BE2C (cell line): ENCODE data around the gene BORCS6.
A peak's percentile ranks its signal among the peaks of the same experiment; 100 is the strongest.

ENCODE experiments used
- DNase-seq: peaks from one replicate; pipeline ENCODE4 v3.0.0-alpha.2; 2020
- H3K27me3 ChIP-seq: fragments of 250-450 bp; sonication (Bioruptor Pico); 2 replicates; pipeline ENCODE4 v1.5.1; 2020; ENCODE audit warnings: mild to moderate bottlenecking
- H3K36me3 ChIP-seq: fragments of 250-450 bp; sonication (Bioruptor Pico); 2 replicates; pipeline ENCODE4 v1.5.1; 2020; ENCODE audit warnings: mild to moderate bottlenecking
- H3K4me1 ChIP-seq: fragments of 250-450 bp; sonication (Bioruptor Pico); 2 replicates; pipeline ENCODE4 v1.5.1; 2020
- H3K4me3 ChIP-seq: 2 replicates; pipeline ENCODE4 v1.5.1; 2011; ENCODE audit warnings: low read depth, low read length
- H3K9me3 ChIP-seq: fragments of 250-450 bp; sonication (Bioruptor Pico); 2 replicates; pipeline ENCODE4 v1.5.1; 2020
- TF ChIP-seq, protein P1 (sequence below): IDR thresholded peaks from 2 replicates; pipeline ENCODE4 v1.5.1; 2012; ENCODE audit warnings: mild to moderate bottlenecking, low read depth, low read length

The BORCS6 gene

DNA sequence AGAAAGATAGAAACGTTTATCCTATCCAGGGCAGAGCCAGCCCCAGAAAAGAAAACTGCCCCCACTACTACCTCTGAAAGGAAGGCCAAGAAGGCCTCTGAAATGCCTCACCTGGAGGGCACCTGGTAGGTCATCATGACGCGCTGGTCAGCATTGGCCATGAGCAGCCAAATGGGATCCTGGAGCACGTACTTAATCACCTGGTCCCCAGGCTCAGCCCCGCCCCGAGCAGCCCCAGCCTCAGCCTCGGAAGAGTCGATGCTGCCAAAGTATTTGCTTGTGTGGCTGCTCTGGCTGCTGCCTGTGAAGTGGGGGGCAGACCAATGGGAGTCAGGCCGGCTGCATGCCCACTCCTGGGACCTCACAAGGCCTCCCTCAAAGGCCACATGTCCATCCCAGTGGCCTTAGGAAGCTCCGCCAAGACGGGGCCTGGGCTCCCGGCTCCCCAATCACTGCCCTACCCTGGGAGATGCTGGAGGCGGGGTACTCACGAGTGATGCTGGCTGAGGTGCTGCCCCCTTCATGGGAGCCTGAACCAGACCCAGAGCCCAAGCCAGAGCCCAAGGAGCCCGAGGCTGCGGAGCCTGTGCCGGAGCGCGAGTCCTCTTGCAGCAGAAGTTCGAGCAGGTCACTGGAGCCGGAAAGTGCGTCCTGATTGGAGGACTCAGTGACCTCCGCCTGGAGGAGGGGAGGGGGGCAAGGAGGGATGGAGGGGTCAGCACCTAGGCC lies 47.7 kb downstream of the BORCS6 start:
- DNase-seq: no peak
- Histone ChIP-seq H3K4me1 (no peaks in the 10 kb centered on the region), H3K9me3 (no peaks in the 10 kb centered on the region), H3K27me3 (no peaks in the 10 kb centered on the region), H3K36me3 (peaks cover 8% of the 10 kb centered on the region), H3K4me3 (no peak overlapping the region)
- TF ChIP-seq, protein P1, sequence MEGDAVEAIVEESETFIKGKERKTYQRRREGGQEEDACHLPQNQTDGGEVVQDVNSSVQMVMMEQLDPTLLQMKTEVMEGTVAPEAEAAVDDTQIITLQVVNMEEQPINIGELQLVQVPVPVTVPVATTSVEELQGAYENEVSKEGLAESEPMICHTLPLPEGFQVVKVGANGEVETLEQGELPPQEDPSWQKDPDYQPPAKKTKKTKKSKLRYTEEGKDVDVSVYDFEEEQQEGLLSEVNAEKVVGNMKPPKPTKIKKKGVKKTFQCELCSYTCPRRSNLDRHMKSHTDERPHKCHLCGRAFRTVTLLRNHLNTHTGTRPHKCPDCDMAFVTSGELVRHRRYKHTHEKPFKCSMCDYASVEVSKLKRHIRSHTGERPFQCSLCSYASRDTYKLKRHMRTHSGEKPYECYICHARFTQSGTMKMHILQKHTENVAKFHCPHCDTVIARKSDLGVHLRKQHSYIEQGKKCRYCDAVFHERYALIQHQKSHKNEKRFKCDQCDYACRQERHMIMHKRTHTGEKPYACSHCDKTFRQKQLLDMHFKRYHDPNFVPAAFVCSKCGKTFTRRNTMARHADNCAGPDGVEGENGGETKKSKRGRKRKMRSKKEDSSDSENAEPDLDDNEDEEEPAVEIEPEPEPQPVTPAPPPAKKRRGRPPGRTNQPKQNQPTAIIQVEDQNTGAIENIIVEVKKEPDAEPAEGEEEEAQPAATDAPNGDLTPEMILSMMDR: no peak

DNA sequence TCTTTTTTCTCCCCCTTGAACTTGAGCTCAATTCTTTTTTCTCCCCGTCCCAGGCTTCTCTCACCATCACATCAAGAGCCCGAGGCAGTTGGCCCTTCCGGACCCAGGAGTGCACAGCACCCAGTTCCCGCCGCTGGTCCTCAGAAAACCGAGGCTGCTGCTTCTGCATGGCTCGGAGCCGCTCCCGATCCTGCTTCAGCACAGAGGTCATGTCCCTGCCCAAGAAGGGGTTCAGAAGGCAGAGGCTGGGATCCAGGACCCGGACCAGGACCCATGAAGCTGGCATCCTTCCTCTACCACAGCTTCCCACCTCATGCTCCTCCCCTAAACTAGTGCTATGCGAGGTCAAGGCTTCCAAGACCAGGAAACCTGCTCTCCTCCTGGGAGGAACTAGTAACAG lies 48.2 kb downstream of the BORCS6 start:
- no peak overlapping the region for H3K4me3 ChIP-seq
- no peaks in the 10 kb centered on the region for H3K27me3 ChIP-seq
- H3K9me3 ChIP-seq: no peaks in the 10 kb centered on the region
- H3K4me1 ChIP-seq: no peaks in the 10 kb centered on the region
- TF ChIP-seq, protein P1: no peak
- peaks cover 3% of the 10 kb centered on the region for H3K36me3 ChIP-seq
- DNase-seq: no peak

DNA sequence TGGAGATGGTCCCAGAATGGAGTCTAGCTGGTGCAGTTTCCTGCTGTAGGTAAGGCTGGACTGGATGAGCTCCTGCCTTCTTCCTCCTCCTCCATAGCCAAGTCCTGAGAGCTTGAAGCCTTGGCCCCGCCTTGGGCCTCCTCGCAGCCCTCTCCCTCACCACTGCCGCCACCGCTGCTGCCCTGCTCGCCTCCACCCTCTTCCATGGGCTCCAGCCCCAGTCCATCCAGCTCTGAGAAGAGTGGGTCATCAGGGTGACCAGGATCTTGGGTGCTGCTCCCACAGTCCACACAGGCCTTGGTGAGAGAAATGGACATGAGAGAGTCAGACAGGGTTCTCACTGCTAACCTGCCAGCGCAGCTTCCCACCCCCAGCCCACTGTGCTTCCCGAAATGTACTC lies 48.9 kb downstream of the BORCS6 start:
- Histone ChIP-seq H3K9me3 (no peaks in the 10 kb centered on the region), H3K4me1 (no peaks in the 10 kb centered on the region), H3K36me3 (peaks cover 3% of the 10 kb centered on the region), H3K27me3 (no peaks in the 10 kb centered on the region), H3K4me3 (no peak overlapping the region)
- TF ChIP-seq, protein P1: no peak
- no peak for DNase-seq

DNA sequence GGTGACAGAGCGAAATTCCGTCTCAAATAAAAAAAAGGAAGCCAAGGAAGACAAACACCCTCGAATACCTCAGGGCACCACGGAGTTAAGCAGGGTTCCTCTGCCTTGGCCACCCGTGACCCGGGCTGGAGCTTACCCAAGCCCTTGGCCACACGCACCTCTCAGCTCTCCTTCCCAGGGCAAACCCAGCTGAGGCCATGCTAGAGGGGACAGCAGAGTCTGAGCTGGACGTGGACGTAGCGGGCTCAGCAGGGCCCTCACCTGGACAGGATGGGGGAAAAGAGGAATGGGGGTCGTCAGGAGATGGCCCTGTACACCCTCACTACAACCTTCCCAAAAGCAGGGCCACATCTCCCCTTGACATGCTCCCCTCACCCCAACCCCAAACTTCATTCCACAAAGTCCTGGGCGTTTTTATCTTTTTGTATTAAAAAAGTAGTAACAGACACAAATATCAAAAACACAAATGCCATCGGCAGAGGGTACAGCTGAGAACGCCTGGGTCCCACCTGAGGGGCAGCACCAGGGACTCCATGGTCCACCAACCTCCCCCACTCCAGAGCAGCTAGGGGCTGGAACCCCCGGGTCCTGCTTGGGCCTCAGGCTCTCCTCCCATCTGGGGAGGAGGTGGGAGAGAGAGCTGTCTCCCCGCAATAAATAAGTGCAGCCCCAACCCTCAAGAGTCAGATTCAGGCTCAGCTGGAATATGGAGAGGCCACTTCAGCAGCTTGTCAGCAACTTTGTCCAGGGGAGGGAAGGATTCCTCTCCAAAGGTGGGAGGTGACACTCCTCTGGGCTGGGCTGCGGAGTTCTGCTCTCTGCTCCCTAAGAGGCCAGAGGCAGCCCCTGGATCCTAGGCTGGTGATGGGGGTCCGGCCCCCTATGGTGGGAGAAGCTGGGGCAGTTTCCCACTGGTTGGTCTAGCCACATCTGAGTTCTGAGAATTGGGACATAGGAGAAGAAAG lies 49.6 kb downstream of the BORCS6 start:
- Histone ChIP-seq H3K9me3 (no peaks in the 10 kb centered on the region), H3K36me3 (peaks cover 3% of the 10 kb centered on the region), H3K4me3 (no peak overlapping the region), H3K4me1 (no peaks in the 10 kb centered on the region), H3K27me3 (no peaks in the 10 kb centered on the region)
- TF ChIP-seq, protein P1: no peak
- DNase-seq: no peak

DNA sequence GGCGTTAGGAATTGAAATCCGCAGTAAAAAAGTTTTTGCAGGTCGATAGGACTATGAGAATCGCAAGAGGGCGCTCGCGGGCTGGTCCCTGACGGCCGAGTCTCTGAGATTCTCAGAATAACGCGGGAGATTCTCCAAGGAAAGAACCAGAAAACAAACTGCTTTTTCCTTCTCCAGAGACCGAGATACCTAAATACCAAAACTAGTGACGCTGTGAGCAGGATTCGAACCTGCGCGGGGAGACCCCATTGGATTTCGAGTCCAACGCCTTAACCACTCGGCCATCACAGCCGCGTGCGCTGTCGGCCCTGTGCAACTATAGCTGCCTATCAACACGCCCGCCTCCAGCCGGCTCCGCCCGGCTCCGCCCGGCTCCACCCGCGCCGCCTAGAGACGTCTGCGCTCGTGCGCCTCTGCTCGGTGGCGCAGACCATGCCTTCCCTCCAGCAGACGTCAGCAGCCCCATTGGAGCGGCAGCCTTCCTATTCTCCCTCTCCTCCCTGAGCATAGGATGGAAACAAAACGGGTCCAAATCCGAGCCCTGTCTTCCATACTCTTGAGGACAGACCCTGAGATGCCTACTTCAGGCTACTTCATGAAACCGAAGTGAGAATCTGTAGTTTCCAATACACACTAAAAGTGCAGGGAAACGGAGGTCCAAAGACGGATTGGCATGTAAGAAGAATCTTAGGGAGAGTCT lies 51.2 kb downstream of the BORCS6 start:
- Histone ChIP-seq H3K9me3 (no peaks in the 10 kb centered on the region), H3K36me3 (no peaks in the 10 kb centered on the region; the same call in none of the 2 replicates), H3K4me1 (no peaks in the 10 kb centered on the region), H3K27me3 (no peaks in the 10 kb centered on the region), H3K4me3 (peak overlapping the region; percentile 65)
- TF ChIP-seq, protein P1: peak; percentile 73
- peak; percentile 86 for DNase-seq
